ENCODE data around the gene MYO10.
"Not testable (repeated sequence)": the region's sequence is repeated elsewhere in the genome, so short reads cannot be mapped to it uniquely, and the experiment has no call there.

MYO10 gene

DNA sequence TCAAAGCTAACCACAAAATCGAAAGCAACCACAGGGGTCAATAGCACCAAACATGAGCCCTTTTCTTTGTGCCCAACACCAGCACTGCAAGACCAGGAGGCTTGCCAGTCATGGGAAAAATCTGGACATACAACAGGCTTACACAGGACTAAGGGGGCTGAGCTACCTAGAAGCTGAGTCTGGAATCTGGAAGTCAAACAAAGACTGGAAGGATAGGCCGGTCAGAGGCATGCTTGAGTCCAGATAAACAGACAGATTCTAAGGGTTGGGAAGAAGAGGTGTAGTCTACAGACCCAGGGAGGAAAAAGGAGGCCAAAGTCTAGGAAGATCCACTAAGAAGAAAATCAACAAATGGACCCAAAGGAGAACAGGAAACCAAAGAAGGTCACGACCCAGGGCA lies 73.3 kb downstream of the MYO10 start:
- no peak for DNase-seq (ENCODE audit: low spot score)

DNA sequence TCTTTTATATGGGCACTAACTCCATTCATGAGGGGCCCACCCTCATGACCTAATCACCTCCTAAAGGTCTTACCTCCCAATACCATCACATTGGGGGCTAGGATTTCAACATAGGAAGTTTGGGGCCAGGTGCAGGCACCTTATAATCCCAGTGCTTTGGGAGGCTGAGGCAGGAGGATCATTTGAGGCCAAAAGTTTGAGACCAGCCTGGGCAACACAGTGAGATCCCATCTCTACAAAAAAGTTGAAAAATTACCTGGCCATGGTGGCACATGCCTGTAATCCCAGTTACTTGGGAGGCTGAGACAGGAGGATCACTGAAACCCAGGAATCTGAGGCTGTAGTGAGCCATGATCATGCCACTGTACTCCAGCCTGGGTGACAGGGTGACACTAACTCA lies 76.7 kb downstream of the MYO10 start:
- no peak for DNase-seq (ENCODE audit: low spot score)

DNA sequence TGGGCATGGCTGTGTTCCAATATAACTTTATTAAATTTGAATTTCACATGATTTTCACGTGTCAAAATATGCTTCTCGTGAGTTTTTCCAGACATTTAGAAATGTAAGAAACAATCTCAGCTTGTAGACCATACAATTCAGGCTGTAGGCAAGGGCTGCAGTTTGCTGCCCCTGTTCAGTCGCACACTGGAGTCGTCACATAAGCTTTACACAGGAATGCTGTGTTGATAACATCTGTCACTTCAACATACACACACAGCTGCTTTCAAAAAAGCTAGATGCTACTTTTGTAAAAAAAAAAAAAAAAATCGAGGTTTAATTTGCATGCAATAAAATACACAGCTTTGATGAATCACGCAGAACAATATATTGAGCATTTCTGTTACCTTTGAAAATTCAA lies 77.9 kb downstream of the MYO10 start:
- DNase-seq (ENCODE audit: low spot score) = no peak

DNA sequence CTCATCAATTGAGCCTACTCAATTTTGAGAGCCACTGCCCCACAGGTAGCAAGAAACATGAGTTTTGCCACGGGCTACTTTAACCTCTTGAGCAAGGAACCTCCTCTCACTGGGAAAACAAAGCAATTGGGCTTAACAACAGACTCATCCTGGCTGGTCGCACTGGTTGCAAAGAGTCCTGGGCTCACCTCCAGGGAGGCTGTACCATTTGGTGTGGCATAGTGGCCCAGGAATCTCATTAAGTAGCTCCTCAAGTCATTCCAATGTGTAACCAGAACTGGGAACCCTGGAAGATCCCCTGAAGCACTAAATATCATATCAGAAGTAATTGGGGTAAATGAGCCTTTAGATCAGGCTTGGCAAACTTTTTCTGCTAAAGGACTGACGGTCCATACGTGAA lies 78.5 kb downstream of the MYO10 start:
- DNase-seq (ENCODE audit: low spot score) = no peak

DNA sequence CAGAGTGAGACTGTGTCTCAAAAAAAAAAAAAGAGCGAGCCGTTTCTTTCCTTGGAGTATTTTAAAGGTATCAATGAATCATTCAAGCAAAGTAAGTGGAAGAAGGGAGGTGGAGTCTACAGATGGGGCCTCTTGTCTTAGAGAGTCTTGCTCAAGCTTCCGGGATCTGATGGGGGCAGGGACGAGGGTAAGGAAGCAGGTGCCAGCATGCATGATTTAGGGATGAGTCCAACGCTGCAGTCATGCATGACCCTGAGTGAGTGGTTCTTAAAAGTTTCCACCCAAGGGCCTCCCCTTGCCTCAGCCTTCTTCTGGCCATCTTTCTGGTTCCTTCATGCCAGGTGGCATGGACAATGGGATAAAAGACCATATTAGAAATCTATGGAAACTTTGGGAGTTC lies 79.6 kb downstream of the MYO10 start:
- DNase-seq (ENCODE audit: low spot score) = no peak

DNA sequence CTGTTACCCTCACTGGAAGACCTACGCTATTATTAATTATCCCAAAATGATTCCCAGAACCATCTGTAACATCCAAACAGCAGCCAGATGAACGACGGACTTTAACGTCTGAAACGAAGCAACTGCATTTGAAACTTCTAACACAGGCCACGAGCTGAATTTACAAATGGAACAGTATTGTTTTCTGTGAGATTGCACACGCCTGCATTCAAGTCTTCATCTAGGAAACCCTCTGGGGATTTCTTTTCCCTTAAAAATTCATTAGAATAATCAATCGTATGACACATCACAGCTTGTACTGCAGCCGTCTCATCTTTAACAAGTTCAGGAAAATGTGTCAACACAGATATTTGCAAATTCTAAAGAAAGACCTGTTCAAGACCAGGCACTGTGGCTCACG lies 80.2 kb downstream of the MYO10 start:
- no peak for DNase-seq (ENCODE audit: low spot score)

DNA sequence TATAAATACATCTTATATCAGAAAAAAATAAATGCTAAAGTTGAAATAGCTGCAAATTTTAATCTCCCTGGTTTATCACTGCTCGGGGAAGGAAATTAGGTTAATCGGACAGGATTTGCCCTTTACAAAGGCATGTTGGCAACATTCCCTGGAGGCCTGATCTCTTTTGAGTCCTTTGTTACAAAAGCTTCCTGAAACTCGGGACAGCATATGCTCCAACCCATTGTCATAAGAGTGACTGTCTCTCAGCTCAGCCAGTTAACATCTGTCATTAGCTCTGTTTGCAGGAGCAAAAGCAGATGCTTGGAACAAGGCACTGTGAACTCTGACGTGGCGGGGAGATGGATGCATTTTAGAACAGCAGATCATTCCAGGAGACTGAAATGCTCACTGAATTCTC lies 80.6 kb downstream of the MYO10 start:
- DNase-seq (ENCODE audit: low spot score) = no peak

DNA sequence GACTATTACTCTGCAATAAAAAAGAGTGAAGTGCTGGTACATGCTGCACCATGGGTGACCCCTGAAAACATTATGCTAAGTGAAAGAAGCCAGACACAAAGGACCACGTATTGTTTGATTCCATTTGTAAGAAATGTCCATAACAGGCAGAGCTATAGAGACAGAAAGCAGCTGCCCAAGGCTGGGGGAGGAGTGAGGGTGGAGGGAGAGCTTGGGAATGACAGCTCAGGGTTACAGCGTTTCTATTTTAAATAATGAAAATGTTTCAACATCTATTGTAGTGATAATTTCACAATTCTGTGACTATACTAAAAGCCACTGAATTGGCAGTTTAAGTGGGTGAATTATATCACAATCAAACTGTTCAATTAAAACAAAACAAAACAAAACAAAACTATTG lies 81.7 kb downstream of the MYO10 start:
- no peak for DNase-seq (ENCODE audit: low spot score)

DNA sequence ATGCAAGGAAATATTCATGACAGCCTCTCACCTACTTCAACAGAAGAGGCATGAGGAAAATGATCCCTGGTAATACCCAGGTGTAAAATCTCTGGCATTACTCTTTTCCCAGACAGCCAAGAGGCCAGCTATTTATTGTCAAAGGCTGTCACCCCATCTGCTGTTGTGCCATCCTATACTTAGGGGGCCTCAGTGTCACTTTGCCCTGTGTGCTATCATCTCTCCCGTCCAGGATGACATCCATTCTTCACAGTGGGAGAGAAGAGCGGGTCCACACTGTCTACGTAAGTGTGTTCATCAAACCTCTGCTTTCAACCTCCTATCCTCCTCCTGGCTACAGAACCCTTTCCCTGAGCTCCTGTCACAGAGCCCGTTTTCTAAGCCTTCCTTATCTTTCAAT lies 82.6 kb downstream of the MYO10 start:
- DNase-seq (ENCODE audit: low spot score) = no peak

DNA sequence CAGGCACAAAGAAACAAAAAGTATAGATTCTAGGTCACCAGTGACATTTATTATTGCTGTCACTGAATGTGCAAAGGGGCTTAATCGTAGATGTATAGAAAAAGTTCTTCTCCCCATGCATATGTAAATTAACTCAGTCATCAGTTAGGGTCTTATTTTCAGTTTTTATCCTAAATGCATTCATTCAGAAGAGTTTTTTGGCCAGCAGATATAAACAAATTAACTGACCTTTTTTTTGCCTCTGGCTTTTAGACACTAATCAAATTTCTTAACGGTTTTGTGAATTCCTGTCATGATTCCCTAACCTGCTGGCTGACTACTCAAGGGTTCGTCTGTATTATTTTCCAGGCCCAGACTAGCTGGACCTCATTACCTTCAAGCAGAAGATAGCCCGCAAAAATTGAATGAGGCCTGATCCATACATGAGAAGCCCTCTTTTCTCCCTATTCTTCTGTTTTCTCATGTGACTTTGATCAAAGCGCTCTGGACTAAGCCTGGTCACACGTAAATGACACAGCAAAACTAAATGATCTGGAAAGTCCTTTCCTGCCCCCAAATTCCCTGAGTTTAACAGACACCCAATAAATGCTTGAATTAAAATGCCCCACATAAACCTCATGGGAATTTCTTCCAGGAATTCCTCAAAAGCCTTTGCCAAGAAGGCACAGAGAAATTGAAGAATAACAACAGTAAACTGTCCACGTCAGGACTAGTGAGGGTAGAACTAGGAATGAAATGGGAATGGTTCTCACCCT lies 83.7 kb downstream of the MYO10 start:
- DNase-seq (ENCODE audit: low spot score) = no peak

DNA sequence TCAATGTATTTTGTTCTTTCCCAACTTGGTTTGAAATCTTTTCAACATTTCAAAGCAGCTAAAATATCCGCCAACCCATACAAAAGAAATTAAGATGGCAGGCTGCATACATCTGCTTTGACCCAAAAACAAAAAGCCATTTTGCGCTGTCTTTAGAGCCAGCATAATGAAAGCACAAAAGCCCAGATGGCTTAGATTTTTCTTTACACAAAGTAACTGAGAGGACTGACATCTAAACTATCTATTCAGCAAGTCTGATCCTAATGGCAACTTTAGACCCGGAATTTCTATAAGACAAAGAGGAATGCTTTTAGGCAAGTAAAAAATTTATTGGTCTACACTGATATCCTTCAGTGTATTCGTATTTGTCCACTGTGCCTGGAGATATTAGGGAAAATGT lies 86.3 kb downstream of the MYO10 start:
- no peak for DNase-seq (ENCODE audit: low spot score)

DNA sequence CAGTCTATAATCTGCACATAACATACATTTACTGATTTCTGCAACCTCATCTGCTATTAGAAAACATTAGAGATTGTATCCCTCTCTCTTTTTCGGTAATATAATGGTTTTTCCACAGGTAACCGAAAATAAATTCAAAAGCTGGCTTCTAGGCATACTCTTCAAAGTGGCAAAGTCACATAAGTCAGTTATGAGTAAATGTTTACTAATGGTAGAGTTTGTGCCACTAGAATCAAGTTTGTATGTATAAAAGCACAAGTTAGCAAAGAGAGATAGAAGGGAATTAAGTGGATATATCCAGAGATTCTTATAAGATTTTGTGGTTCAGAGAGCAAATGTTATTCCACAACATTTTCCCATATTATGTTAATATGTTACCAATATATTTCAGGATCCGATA lies 86.9 kb downstream of the MYO10 start:
- no peak for DNase-seq (ENCODE audit: low spot score)

DNA sequence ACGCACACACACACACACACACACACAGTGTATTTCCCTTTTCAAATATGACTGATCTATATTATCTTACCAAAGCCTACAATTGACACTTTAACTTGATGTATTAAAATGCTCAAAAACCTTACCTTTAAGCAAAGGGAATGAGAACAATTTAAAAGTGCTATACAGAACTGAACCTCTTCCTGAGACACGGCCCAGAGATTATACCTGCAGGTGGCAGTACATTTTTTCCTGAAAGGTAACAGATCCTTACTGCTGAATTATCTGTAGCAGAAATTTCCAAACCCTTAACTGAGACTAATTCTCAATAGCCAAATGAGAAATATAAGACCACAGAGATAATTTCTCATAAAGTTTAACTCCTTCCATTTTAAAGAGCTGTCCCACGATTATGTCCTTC lies 91.1 kb downstream of the MYO10 start:
- DNase-seq (ENCODE audit: low spot score) = no peak

DNA sequence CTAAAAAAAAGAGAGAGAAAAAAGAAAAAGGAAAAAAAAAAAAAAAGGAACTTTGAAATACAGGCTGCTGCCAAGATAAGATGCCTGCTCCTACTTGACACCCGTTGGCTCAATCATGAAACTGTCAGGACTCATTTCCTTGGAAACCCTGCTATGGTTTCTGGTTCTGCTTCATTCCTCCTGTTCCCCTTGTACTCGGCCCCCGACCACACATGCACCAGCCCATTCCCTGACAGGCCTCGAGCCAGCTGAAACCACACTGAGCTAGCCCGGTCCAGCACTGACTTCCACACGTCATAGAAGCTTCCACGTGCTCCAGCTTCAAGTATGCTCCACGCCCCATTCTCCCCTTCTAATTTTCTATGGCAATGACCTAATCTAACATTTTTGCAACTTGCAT lies 93.2 kb downstream of the MYO10 start:
- DNase-seq (ENCODE audit: low spot score) = no peak

DNA sequence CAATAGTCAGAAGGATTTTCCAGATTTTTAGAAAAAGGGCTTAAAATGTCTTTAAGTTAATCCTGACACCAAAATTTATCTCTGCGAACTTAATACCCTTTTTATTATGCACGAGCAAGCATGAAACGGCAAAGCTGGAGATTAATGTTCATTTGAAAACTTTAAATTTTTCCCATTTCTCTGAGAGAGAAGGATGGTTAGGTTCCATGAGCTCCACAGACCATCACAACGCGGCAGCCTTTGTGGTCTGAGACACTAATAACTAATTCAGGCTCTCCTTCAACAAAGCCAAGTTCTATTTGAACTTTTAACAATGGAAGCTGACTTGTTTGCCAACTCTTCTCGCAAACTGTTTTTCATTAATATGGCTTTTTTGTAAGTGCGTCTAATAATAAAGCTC lies 94.7 kb downstream of the MYO10 start:
- DNase-seq (ENCODE audit: low spot score) = no peak

DNA sequence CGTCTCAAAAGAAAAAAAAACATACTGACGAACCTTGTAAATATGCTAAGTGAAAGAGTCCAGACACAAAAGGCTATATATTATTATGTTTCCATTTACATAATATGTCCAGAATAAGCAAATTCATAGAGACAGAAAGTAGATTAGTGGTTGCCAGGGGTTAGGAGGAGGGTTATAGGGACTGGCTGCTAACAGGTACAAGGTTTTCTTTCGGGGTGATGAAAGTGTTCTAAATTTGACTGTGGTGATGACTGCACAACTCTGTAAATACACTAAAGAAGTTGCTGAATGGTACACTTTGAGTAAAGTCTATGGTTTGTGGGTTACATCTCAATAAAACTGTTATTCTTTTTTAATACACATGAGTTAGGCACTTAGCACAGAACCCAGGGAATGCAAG lies 98.8 kb downstream of the MYO10 start:
- no peak for DNase-seq (ENCODE audit: low spot score)

DNA sequence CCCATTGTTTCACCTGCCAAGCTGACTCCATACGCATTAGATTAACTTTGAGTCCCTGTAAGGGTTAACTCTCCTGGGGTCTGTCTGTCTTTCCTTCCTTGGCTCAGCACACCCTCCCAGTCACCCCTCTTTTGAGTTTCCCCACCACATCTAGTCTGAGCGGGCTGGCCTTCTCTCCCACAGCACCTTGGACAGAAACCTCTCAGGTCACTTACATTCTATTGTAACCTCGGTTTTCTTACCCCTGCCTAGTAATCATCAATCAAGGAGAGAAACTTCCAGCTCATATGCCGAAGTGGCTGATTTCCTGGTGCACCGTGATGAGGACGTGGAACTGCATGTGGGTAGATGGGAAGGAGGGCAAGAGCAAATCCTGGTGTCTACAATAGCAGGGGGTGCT lies 102.1 kb downstream of the MYO10 start:
- no peak for DNase-seq (ENCODE audit: low spot score)

DNA sequence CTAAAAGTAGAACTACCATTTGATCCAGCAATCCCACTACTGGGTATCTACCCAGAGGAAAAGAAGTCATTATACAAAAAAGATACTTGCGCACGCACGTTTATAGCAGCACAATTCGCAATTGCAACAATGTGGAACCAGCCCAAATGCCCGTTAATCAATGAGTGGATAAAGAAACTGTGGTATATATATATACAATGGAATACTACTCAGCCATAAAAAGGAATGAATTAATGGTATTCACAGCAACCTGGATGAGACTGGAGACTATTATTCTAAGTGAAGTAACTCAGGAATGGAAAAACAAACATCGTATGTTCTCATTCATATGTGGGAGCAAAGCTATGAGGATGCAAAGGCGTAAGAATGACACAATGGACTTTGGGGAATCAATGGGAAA lies 104.8 kb downstream of the MYO10 start:
- not testable (repeated sequence) for DNase-seq (ENCODE audit: low spot score)

DNA sequence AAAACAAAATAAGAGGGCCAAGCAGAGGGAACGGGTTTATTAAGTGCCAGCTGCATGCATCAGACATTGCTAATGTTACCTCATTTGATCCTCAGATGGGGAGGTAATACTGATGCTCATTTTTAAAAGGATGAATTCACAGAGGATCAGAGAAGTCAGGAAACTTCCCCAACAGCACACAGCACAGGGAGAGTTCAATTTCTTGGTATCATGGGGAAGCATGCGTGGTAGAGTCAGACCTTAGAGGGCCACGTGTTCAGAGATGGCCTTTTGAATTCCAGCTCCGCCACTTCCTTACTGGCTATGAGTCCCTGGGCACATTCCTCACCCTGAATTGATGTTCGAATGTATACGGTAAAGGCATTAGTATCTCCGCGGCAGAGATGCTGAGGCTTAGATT lies 108.3 kb downstream of the MYO10 start:
- DNase-seq (ENCODE audit: low spot score) = no peak

DNA sequence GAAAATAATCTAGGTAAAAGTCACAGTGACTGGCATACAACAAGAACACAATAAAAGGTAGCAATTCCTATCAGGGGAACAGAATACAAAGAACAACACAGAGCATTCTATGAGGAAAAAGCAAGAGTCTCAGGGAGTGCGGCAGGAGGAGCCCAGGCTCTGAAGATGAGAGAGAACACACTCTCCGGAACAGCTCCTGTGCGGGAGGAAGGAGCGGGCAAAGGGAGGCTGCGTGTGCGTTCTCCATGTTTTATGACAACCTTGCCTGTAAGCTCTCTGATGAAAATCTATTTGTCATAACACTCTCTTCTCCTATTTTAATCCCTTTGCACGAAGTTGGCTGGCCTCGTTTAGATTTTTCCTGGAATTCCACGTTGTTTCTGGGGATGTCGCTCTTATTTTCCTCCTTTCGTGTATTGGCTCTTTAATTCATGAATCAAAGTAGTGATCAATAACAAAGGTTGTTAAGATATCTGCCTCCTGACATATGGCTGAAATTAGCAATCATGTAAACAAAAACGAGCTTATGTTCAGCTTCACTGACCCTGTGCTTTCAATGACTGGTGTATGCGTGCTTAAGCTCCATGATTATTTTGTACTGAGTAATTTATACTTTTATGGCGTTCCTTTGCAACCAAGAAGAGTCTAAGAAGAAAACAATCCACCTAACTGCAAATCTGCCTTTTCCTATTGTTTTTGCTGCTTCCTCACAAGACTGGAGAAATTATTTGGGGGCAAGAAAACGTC lies 109.5 kb downstream of the MYO10 start:
- DNase-seq (ENCODE audit: low spot score) = no peak

DNA sequence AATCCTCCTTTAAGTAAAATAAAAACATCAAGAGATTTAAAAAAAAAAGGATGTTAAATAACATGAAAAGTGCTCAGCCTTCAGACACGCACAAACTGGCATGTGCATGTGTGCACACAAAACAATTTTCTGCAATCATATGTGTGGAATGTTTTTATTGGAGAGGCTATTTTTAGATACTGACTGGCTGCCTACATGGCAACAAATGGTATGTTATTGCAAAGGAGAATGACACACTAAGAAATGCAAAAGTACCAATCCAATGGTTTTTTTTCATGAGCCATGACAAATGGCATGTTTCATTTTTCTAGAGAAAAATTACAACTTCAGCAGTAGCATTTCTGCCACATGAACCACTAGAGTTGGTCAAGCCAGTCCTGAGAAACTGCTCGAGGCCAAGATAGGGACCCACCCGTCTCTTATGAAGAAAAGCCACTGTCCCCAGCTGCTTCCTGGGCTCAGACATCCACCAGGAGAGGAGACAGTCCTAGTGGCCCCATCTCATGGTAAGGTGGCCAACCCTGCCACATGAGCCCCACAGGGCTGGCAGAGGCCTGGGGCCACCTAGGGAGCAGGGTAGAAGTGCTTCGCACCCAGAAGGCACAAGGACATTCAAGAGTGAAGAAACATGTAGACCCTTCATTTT lies 116.4 kb downstream of the MYO10 start:
- no peak for DNase-seq (ENCODE audit: low spot score)

DNA sequence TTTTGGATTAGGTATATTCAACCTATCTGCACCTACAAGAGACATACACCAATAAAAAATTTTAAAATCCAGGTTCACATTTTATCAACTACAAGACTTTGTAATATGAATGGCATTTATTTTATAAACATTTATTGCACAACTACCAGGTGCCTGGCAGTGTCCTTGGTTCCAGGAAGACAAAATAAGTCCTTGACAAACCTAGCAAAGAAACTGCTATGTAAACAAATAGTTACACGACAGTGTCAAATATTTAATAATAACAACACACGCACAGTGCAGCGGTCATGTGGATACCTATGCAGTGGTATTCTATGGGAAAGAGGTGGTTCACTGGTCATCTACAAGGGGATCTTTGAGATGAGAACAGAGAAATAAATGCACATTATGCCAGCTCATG lies 120.7 kb downstream of the MYO10 start:
- DNase-seq (ENCODE audit: low spot score) = no peak

DNA sequence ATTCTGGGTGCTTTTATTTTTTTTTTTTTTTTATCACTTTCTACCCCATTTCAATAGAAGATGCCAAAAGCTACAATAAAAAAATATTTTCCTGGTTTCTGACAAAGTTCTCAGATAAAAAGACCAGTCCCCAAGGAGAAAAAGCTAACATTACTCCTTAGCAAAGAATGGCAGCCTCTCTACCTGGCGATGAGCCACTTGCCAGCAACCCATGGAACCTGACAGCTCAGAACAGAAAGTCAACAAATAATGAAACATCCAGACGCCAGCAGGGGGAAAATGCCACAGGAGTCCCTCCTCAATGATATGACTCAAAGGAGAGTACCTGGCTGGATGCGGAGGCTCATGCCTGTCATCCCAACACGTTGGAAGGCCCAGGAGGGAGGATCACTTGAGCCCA lies 123.2 kb downstream of the MYO10 start:
- DNase-seq (ENCODE audit: low spot score) = no peak
